Lung (tissue), 12 donors: ENCODE results near the gene PNKD. TPM values are rescaled to one million over a fixed set of nuclear protein-coding genes. Genes with fewer than 3 reads are reported as not detected.

Experiments
- ATAC-seq: fragments of 200-7000 bp; cut with Tn5 transposase; one replicate; pipeline ENCODE4 v1.9.1; 2020; ENCODE audit warnings: moderate number of reproducible peaks; ENCODE audit not compliant: insufficient read depth, low FRiP score
- DNase-seq, 3 donors: peaks; one replicate each; pipeline ENCODE4 v3.0.0-alpha.2; 2013 to 2017
- H3K27ac ChIP-seq, 2 donors: one replicate each; pipeline ENCODE4 v1.5.1; 2013; ENCODE audit warnings: mild to moderate bottlenecking in 2 of 2, moderate library complexity in 2 of 2, control low read depth in 1 of 2, inconsistent platforms in 1 of 2, low read depth in 1 of 2, low read length in 1 of 2
- H3K27me3 ChIP-seq, 3 donors: one replicate each; pipeline ENCODE4 v1.5.1; 2013; ENCODE audit warnings: low read length in 2 of 3; ENCODE audit not compliant: control insufficient read depth in 3 of 3, insufficient read depth in 3 of 3
- H3K36me3 ChIP-seq, 4 donors: one replicate each; pipeline ENCODE4 v1.5.1; 2013; ENCODE audit warnings: low read length in 4 of 4, mild to moderate bottlenecking in 1 of 4, moderate library complexity in 1 of 4; ENCODE audit not compliant: control insufficient read depth in 4 of 4, insufficient read depth in 4 of 4
- H3K4me1 ChIP-seq, 5 donors: one replicate each; pipeline ENCODE4 v1.5.1; 2013; ENCODE audit warnings: low read length in 5 of 5, mild to moderate bottlenecking in 2 of 5, moderate library complexity in 1 of 5; ENCODE audit not compliant: control insufficient read depth in 5 of 5, insufficient read depth in 5 of 5
- H3K4me3 ChIP-seq: one replicate; pipeline ENCODE4 v1.5.1; 2013; ENCODE audit warnings: mild to moderate bottlenecking, control low read depth, moderate library complexity
- H3K9ac ChIP-seq, 2 donors: one replicate each; pipeline ENCODE4 v1.5.1; 2013; ENCODE audit warnings: low read length in 2 of 2, control low read depth in 1 of 2; ENCODE audit not compliant: insufficient read depth in 1 of 2
- H3K9me3 ChIP-seq, 4 donors: one replicate each; pipeline ENCODE4 v1.5.1; 2013; ENCODE audit warnings: low read length in 3 of 4, mild to moderate bottlenecking in 1 of 4, moderate library complexity in 1 of 4; ENCODE audit not compliant: control insufficient read depth in 4 of 4, insufficient read depth in 3 of 4
- WGBS, 2 donors: extraction: QIAGEN DNeasy Blood & Tissue Kit; methylation state at CpG; one replicate each; pipeline ENCODE4 v1.1.7; 2013; 5-methylcytosine and 5-hydroxymethylcytosine counted together
- polyA plus RNA-seq, 2 donors: library from polyadenylated mRNA; stranded (reverse); fragments of 200-250 nt; gene quantifications; one replicate each; pipeline ENCODE4 v1.2.1, GENCODE V29; 2013
- total RNA-seq, 2 donors: library from RNA; depleted of rRNA in 1 of 2; stranded (reverse); fragments of >200 nt in 1 of 2; gene quantifications; one replicate each; pipeline ENCODE4 v1.2.1, GENCODE V29; 2014 to 2021
- TF ChIP-seq, protein P1 (sequence below): IDR thresholded peaks from 2 replicates; pipeline ENCODE4 v1.5.1; 2012; ENCODE audit warnings: mild to moderate bottlenecking; ENCODE audit errors: control extremely low read depth, extremely low read depth
- donor health status: control.
- donor health status: control.
- donor health status: Bipolar disorder and iron deficiency.
- donor health status: healthy.
- donor health status: DM: yes; HTN: yes; CAD: no.

The PNKD gene
- total and polyA plus RNA-seq, 4 donors = 83.8 to 137 (median 114) TPM

DNA sequence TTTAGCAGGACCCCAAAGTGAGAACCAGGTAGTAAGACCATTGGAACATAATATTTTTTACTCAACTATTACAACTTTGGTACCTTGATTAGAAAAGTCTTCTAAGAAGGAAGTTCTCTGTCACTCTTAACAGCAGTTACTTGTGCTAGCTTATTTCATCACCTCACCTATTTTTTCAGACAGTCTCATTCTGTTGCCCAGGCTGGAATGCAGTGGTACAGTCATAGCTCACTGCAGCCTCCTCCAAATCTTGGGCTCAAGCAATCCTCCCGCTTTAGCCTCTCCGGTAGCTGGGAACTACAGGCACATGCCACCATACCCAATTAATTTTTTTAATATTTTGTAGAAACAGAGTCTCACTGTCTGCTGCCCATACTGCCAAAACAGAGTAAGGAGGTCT, 35.3 kb upstream of the PNKD start:
- no peak for DNase-seq
- ATAC-seq = no peak
- TF ChIP-seq, protein P1, sequence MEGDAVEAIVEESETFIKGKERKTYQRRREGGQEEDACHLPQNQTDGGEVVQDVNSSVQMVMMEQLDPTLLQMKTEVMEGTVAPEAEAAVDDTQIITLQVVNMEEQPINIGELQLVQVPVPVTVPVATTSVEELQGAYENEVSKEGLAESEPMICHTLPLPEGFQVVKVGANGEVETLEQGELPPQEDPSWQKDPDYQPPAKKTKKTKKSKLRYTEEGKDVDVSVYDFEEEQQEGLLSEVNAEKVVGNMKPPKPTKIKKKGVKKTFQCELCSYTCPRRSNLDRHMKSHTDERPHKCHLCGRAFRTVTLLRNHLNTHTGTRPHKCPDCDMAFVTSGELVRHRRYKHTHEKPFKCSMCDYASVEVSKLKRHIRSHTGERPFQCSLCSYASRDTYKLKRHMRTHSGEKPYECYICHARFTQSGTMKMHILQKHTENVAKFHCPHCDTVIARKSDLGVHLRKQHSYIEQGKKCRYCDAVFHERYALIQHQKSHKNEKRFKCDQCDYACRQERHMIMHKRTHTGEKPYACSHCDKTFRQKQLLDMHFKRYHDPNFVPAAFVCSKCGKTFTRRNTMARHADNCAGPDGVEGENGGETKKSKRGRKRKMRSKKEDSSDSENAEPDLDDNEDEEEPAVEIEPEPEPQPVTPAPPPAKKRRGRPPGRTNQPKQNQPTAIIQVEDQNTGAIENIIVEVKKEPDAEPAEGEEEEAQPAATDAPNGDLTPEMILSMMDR = no peak
- Histone ChIP-seq H3K4me3 (no peak overlapping the region), H3K27me3 (no peaks in the 10 kb centered on the region), H3K4me1 (peaks cover 0 to 8% (median 6%) of the 10 kb centered on the region in 5 donors), H3K36me3 (peaks cover 38 to 52% (median 43%) of the 10 kb centered on the region in 4 donors), H3K9ac (no peak overlapping the region), H3K27ac (no peak overlapping the region), H3K9me3 (no peaks in the 10 kb centered on the region)
- WGBS, 2 donors = 97 to 100% methylated on average over 2 of the region's 2 CpGs

DNA sequence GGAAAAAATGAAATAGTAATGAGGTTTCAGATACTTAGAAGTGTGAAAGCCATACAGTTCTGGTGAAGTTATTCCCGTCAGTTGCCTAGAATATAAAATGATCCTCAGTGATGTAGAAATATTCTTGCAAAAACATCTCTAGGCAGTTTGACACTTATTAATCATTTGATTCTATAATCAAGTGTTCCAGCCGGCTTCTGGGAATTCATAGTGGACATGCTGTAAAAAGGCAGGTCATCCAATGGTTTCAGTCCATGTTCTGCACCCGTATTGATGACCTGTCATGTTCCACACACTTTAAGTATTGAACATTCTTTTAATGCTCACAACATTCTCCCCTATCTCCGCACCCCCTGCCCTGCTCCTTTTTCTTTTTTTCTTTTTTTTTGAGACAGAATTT, 33.5 kb upstream of the PNKD start:
- WGBS, 2 donors = 89 to 94% methylated on average over 4 of the region's 4 CpGs
- H3K9ac ChIP-seq = no peak overlapping the region
- H3K27me3 ChIP-seq = no peaks in the 10 kb centered on the region
- peaks cover 0 to 7% (median 2%) of the 10 kb centered on the region in 5 donors for H3K4me1 ChIP-seq
- ATAC-seq (no peak), DNase-seq (no peak)
- H3K27ac ChIP-seq = no peak overlapping the region
- TF ChIP-seq, protein P1 = no peak
- no peak overlapping the region for H3K4me3 ChIP-seq
- peaks cover 31 to 44% (median 40%) of the 10 kb centered on the region in 4 donors for H3K36me3 ChIP-seq
- H3K9me3 ChIP-seq = no peaks in the 10 kb centered on the region

DNA sequence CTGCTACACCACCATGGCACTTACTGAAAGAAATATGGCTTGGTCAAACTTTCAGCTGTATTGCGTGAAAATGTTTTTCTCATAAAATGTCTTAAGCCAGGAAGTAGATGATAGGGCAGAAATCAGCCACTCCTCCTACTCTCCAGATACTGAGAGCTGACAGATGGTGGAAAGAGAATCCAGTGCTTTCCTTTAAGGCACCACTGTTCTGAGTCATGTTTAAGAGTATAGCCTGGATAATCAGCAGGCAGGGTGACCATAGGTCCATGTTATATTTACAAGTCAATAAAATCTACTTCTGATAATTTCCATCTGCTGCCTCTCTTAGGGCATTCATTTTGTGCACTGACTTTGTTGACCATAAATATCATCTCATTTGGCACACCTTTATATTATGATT, 31.4 kb upstream of the PNKD start:
- H3K27me3 ChIP-seq = no peaks in the 10 kb centered on the region
- no peak overlapping the region for H3K4me3 ChIP-seq
- H3K9ac ChIP-seq = no peak overlapping the region
- peaks cover 0 to 12% (median 2%) of the 10 kb centered on the region in 5 donors for H3K4me1 ChIP-seq
- WGBS, 2 donors = 92 to 94% methylated on average over 1 of the region's 1 CpG
- peaks cover 31 to 41% (median 40%) of the 10 kb centered on the region in 4 donors for H3K36me3 ChIP-seq
- no peak for ATAC-seq
- H3K27ac ChIP-seq = no peak overlapping the region
- DNase-seq = no peak
- H3K9me3 ChIP-seq = no peaks in the 10 kb centered on the region
- TF ChIP-seq, protein P1 = no peak

DNA sequence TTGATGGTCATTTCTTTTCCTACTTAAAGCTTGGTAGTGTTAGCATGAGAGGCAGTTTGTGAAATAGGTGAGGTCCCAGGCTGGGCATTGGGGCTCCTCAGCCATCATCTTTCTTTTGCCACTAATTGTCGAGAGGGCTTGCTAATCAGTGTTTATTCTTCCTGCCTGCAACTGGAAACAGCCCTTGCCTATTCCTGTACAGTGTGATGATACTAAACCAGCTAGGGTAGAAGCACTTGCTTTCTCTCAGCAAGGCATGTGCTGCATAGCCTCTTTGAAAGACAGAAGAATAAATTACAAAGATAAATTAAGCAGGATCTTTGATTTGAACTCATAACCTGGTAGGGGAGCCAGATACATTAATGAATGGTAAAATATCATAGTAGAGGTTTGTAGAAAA, 26.1 kb upstream of the PNKD start:
- TF ChIP-seq, protein P1 = no peak
- WGBS, 2 donors = 50 to 74% methylated on average over 1 of the region's 1 CpG
- Histone ChIP-seq H3K27ac (no peak overlapping the region), H3K4me3 (no peak overlapping the region), H3K36me3 (peaks cover 43 to 58% (median 48%) of the 10 kb centered on the region in 4 donors), H3K9me3 (no peaks in the 10 kb centered on the region), H3K4me1 (peaks cover 0 to 11% (median 0%) of the 10 kb centered on the region in 5 donors), H3K27me3 (no peaks in the 10 kb centered on the region), H3K9ac (no peak overlapping the region)
- DNase-seq (no peak), ATAC-seq (no peak)
